MV-4-11 (cell line): ENCODE data around the gene USH1C.

Source experiments
- DNase-seq: peaks from one replicate; lab custom pipeline; 2025; lab: John Stamatoyannopoulos, UW

Gene USH1C

GRCh38 chr11:17526326-17526725 lies 17.9 kb downstream of the USH1C start:
- DNase-seq = no peak

- no peak for DNase-seq
Measured at GRCh38 chr11:17525570-17525969, 18.6 kb downstream of the USH1C start.

GRCh38 chr11:17524221-17524620 lies 20.0 kb downstream of the USH1C start:
- no peak for DNase-seq

- no peak for DNase-seq
Measured at GRCh38 chr11:17522655-17523054, 21.6 kb downstream of the USH1C start.

- no peak for DNase-seq
Measured at GRCh38 chr11:17521106-17521900, 22.9 kb downstream of the USH1C start.

GRCh38 chr11:17519061-17519885 lies 24.9 kb downstream of the USH1C start:
- no peak for DNase-seq

- no peak for DNase-seq
Measured at GRCh38 chr11:17518366-17518765, 25.9 kb downstream of the USH1C start.

- DNase-seq = no peak
Measured at GRCh38 chr11:17517186-17517585, 27.0 kb downstream of the USH1C start.

GRCh38 chr11:17516551-17517150 lies 27.6 kb downstream of the USH1C start:
- no peak for DNase-seq

- no peak for DNase-seq
Measured at GRCh38 chr11:17515443-17516176, 28.6 kb downstream of the USH1C start.

GRCh38 chr11:17514476-17514875 lies 29.7 kb downstream of the USH1C start:
- DNase-seq = no peak

GRCh38 chr11:17513853-17514252 lies 30.4 kb downstream of the USH1C start:
- no peak for DNase-seq

- DNase-seq = no peak
Measured at GRCh38 chr11:17512101-17512500, 32.1 kb downstream of the USH1C start.

- no peak for DNase-seq
Measured at GRCh38 chr11:17511571-17511970, 32.6 kb downstream of the USH1C start.

GRCh38 chr11:17510507-17511206 lies 33.6 kb downstream of the USH1C start:
- no peak for DNase-seq

- no peak for DNase-seq
Measured at GRCh38 chr11:17508791-17509190, 35.4 kb downstream of the USH1C start.

- no peak for DNase-seq
Measured at GRCh38 chr11:17508306-17508705, 35.9 kb downstream of the USH1C start.

GRCh38 chr11:17507773-17508172 lies 36.4 kb downstream of the USH1C start:
- no peak for DNase-seq

GRCh38 chr11:17506942-17507341 lies 37.3 kb downstream of the USH1C start:
- no peak for DNase-seq

GRCh38 chr11:17506314-17506713 lies 37.9 kb downstream of the USH1C start:
- no peak for DNase-seq

GRCh38 chr11:17505146-17505545 lies 39.1 kb downstream of the USH1C start:
- DNase-seq = no peak
